Ovary (tissue), 3 donors: ENCODE data around the gene CCL15.

Source experiments
- CTCF ChIP-seq, 3 donors: fragments of 450-650 bp in 2 of 3; fragments of 200-600 bp in 1 of 3; IDR thresholded peaks; one replicate each; pipeline versions ENCODE4 v1.5.1 to v1.8.0; 2016 to 2022; ENCODE audit warnings: antibody characterized with exemption in 3 of 3, mild to moderate bottlenecking in 1 of 3
- EP300 ChIP-seq: sonication (generic); formaldehyde crosslinking; IDR thresholded peaks from one replicate; pipeline ENCODE4 v1.6.1; 2017; ENCODE audit warnings: antibody characterized with exemption
- POLR2A ChIP-seq: fragments of 450-650 bp; IDR thresholded peaks from one replicate; pipeline ENCODE4 v1.6.1; 2017; ENCODE audit warnings: antibody characterized with exemption, mild to moderate bottlenecking, moderate library complexity
- donor health status: DM: no; HTN: no; CAD: no.

GRCh38 chr17:35982409-35983191 lies 18.8 kb downstream of the CCL15 start:
- TF ChIP-seq CTCF (IDR thresholded peaks at IDR 0.05) (no peak), EP300 (no peak), POLR2A (no peak)
